ENCODE results near the gene CABLES2.

The CABLES2 gene

DNA sequence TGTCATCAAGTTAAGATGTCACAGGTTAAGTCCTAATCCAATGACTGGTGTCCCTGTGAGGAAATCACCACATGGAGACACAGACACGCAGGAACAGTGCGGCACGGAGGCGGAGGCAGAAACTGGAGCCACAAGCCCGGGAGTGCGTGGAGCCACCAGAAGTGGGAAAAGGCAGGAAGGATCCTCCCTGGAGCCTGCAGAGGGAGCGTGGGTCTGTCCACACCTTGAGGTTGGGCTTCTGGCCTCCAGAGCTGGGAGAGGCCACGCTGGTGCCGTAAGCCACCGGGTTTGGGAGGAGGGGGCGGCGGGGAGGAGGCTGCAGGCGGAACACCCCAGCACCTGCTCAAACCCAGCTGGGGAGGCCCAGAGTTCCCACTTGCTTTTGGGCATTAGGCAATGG lies 3.8 kb downstream of the CABLES2 start:
- DNase-seq, result no peak

- DNase-seq, result no peak
These were observed 4.5 kb downstream of the CABLES2 start for GRCh38 chr20:62402456-62403150.

DNA sequence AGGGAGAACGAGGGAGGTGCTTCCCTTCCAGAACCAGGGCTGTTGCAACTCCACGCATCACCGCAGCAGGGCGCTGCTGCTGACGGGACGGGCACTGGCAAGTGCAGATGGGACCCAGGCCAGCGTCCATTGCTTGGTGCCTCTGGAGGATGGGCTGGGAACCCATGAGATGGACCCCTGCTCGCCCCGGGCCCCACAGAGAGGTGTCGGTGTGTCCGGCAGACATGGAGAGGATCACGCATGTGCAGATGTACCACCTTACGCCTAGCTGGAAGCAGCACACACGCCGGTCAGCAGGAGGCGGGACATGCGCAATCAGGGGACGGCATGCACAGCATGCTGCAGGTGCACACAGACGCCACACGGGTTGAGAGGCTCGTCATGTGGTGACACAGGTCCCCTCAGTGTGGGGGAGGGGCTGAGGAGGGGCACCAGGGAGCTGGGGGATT lies 5.7 kb downstream of the CABLES2 start:
- DNase-seq, result no peak

DNA sequence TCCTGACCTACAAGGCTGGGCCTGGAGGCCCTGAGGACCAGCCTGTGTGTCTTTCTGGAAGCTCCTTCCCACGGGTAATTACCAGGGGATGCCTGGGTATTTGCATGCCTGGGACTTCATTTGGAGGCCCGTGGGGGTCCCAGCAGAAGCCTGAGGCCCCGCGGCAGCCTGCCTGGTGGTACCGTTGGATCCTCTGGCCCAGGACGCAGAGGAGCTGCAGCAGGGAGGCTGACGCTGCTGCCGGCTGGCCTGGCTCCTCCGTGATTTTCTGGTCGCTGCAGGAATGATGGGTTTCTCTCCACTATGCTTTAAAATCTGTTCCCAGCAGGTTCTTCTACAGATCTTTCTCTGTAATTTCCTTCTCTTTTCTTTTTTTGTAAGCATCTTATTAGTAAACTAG lies 6.5 kb downstream of the CABLES2 start:
- no peak for DNase-seq

DNA sequence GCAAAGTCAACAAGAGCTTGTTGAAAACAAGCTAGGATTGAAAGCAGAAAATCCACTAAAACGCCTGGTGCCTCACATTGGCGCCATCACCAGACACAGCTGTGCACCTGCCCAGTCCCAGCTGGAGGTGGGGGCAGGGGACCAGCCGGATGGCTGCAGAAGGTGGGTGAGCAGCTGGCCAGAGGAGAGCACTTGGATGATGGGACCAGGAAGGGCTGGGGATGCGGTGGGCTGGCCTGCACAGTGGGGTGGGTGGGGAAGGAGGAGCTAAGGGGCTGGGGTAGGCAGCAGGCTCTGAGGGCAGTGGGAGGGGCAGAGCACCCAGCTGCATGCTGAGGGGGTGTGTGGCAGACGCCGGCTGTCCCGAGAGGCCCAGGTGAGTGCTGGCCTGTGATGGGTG lies 7.1 kb downstream of the CABLES2 start:
- DNase-seq, result no peak

GRCh38 chr20:62398120-62398821 lies 8.8 kb downstream of the CABLES2 start:
- no peak for DNase-seq

GRCh38 chr20:62396367-62397239 lies 10.5 kb downstream of the CABLES2 start:
- DNase-seq, result no peak

- no peak for DNase-seq
These were observed 11.5 kb downstream of the CABLES2 start for GRCh38 chr20:62395311-62396242.

DNA sequence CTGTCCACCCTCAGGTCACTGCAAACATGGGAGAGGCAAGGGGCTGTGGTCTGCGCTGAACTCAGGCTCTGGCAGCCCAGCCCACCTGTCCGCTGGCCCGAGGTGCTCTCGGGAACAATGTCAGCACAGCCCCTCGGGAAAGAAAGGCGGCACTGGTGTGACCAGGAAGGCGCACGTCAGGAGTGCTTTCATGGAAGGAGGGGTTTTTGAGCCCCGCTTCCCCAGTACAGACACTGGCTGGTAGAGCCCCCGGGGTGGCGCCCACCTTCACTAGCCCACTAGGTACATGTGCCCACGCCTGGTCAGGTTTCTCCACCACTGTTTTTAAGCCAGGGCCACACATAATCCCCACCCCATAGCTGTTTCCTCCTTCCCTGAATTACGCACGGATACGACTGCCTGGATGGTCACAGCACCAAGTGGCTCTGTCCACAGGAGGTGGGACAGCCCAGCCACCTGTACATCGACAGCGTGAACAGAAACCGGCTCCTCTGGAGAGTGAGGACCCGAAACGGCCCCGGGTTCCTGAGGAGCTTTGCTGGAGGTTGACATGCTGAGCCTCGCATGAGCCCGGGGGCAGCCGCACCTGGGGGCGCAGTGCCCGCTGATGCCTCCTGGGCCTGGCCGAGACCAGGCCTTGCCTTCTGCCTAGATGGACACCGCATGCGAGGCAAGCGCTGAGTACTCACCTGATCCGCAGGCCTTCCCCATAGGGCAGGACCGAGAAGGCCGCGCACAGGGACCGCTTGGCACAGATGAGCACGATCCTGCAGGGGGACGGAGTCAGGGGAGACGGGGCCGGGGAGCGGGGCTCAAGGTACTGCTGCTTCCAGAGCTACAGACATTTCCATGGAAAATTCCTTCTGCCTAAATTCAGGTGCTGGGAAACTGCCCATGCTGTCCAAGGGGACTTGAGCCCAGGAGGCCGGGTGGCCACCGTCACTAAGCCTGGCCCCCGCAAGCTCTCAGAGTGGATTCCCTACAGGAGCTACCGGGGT lies 12.5 kb downstream of the CABLES2 start:
- DNase-seq, result no peak

DNA sequence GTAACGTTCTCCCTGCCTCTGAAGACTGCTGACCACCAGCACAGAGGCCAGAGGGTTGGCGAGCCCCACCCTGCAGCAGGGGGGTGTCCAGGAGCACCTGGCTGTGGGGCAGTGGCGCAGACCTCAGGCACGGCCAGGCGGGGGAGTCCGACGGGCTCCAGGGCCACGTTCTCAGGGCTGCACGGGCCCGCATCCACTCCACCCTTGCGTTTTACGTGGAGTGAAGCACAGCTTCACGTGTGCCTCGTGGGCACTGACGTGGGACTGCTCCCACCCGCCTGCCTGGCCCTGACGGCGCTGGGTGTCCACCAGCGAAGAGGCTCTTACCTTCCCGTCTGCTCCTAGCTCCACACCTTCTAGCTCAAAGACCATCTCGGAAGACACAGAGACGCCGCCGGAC lies 13.3 kb downstream of the CABLES2 start:
- no peak for DNase-seq

GRCh38 chr20:62393335-62393665 lies 13.8 kb downstream of the CABLES2 start:
- DNase-seq, result no peak

GRCh38 chr20:62392621-62393334 lies 14.3 kb downstream of the CABLES2 start:
- no peak for DNase-seq

DNA sequence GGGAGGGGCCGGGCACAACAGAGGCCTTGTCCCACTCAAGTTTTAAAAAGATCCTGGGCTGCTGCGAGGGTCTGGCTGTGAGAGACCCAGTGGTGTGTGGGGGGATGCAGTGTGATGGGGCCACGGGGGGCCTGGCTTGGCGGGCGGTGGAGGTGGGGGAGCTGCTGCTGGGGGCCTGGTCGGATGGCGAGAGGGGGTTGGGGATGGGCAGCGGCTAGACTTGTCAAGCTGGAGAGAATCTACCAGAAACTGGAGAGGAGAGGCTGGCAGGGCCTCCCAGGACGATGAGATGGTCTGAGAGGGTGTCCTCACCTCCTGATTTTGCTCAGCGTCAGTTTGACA lies 15.0 kb downstream of the CABLES2 start:
- DNase-seq, result no peak

- DNase-seq, result no peak
These were observed 15.7 kb downstream of the CABLES2 start for GRCh38 chr20:62391165-62392076.

DNA sequence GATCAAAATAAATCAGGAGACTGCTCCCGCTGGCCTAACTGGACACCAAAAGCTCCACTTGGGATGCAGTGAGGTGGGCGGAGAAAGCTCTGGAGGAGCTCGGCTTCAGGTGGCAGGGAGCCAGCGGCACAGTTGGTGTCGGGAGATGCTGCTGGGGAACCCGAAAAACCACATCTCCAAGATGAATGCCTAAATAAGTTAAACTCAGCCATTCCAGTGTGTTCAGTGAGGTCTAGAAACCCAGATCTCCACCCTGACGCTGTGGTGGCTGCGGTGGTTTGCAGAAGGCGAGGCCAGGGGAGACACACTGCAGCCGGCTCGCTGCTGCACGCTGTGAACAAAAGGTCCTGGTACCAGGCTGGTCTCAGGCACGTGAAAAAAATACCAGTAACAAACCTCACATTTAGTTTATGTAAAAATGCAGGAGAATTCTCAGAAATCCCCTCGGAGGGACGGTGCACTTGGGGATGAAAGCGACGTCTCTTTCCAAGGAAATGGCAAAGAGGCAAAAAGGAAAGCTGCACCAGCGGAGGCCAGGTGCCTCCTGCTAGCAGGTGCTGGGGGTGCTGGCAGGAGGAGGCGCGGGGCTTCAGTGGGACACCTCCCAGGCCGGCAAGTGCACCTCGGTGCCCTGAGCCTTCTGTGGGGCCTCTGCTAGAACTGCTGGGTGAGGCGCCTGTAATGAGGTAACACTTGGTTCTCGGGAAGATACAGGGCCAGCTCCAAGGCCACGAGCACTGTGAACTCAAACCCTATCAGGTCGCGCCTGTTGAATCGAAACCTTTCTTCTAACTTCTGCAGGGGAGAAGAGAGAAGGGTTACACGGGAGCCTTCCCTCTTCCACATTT lies 16.5 kb downstream of the CABLES2 start:
- no peak for DNase-seq

- DNase-seq, result no peak
These were observed 17.4 kb downstream of the CABLES2 start for GRCh38 chr20:62389601-62390087.

GRCh38 chr20:62388839-62389600 lies 18.1 kb downstream of the CABLES2 start:
- no peak for DNase-seq

Measured in activated effector memory CD4-positive, alpha-beta T cell treated with Interleukin-2 at 50 U/mL for 16 hours (primary cell).